ENCODE measurements around the gene TMEM41B. TPM values are rescaled to one million over a fixed set of nuclear protein-coding genes. Genes with fewer than 3 reads are reported as not detected.
A peak's percentile ranks its signal among the peaks of the same experiment; 100 is the strongest.
"Not testable (repeated sequence)": the region's sequence is repeated elsewhere in the genome, so short reads cannot be mapped to it uniquely, and the experiment has no call there.

The TMEM41B gene
- total RNA-seq, 4 donors from 2014 or later: 13.7 to 53.9 (median 51.8) TPM

- no peak overlapping the region for H3K27ac ChIP-seq
- no peaks in the 10 kb centered on the region for H3K9me3 ChIP-seq
- no peak overlapping the region for H3K4me3 ChIP-seq
- TF ChIP-seq EP300 (IDR thresholded peaks at IDR 0.05; ENCODE audit: low read depth) (no peak), POLR2AphosphoS5 (IDR thresholded peaks at IDR 0.05) (no peak), CTCF (IDR thresholded peaks at IDR 0.05) (no peak), POLR2A (IDR thresholded peaks at IDR 0.05) (no peak)
- 29 to 48% methylated on average over 1 to 5 of the region's 5 CpGs for WGBS, 2 donors (ENCODE audit: low coverage in 1 of 2)
- in situ Hi-C loops (cut with MboI; ENCODE audit: low pct_ligation_motif_present in 1 of 4, low pct_unique_long_range_greater_than_20kb in 1 of 4, low sequenced_read_pairs in 3 of 4) (no loop called here), intact Hi-C loops (cut with DNase I; ENCODE audit: low total_unique reads) (no loop called here)
- DNase-seq: no peak
- H3K36me3 ChIP-seq: no peaks in the 10 kb centered on the region
- no peaks in the 10 kb centered on the region for H3K27me3 ChIP-seq
- no peaks in the 10 kb centered on the region for H3K4me1 ChIP-seq
Measured at GRCh38 chr11:9341638-9342178, 27.3 kb upstream of the TMEM41B start.

GRCh38 chr11:9332655-9333054 lies 18.3 kb upstream of the TMEM41B start:
- intact Hi-C loops (cut with DNase I; ENCODE audit: low total_unique reads): no loop called here
- in situ Hi-C loops (cut with MboI; ENCODE audit: low pct_ligation_motif_present in 1 of 4, low pct_unique_long_range_greater_than_20kb in 1 of 4, low sequenced_read_pairs in 3 of 4): no loop called here
- no peak for DNase-seq
- no peaks in the 10 kb centered on the region for H3K9me3 ChIP-seq
- no peaks in the 10 kb centered on the region for H3K27me3 ChIP-seq
- 73 to 89% methylated on average over 5 of the region's 5 CpGs for WGBS, 2 donors (ENCODE audit: low coverage in 1 of 2)
- H3K27ac ChIP-seq: no peak overlapping the region
- no peak overlapping the region for H3K4me3 ChIP-seq
- no peaks in the 10 kb centered on the region for H3K4me1 ChIP-seq
- no peaks in the 10 kb centered on the region for H3K36me3 ChIP-seq
- TF ChIP-seq CTCF (IDR thresholded peaks at IDR 0.05) (no peak), POLR2A (IDR thresholded peaks at IDR 0.05) (no peak), EP300 (IDR thresholded peaks at IDR 0.05; ENCODE audit: low read depth) (no peak), POLR2AphosphoS5 (IDR thresholded peaks at IDR 0.05) (no peak)

- DNase-seq: no peak
- no peak for TF ChIP-seq CTCF (IDR thresholded peaks at IDR 0.05)
- no peak for TF ChIP-seq EP300 (IDR thresholded peaks at IDR 0.05; ENCODE audit: low read depth)
- TF ChIP-seq POLR2AphosphoS5 (IDR thresholded peaks at IDR 0.05): no peak
- no peak for TF ChIP-seq POLR2A (IDR thresholded peaks at IDR 0.05)
- Histone ChIP-seq H3K36me3 (no peaks in the 10 kb centered on the region), H3K4me1 (no peaks in the 10 kb centered on the region), H3K27ac (no peak overlapping the region), H3K27me3 (no peaks in the 10 kb centered on the region), H3K9me3 (no peaks in the 10 kb centered on the region), H3K4me3 (no peak overlapping the region)
- 76 to 85% methylated on average over 4 to 10 of the region's 10 CpGs for WGBS, 2 donors (ENCODE audit: low coverage in 1 of 2)
- in situ Hi-C loops (cut with MboI; ENCODE audit: low pct_ligation_motif_present in 1 of 4, low pct_unique_long_range_greater_than_20kb in 1 of 4, low sequenced_read_pairs in 3 of 4): no loop called here
- intact Hi-C loops (cut with DNase I; ENCODE audit: low total_unique reads): no loop called here
Measured at GRCh38 chr11:9330387-9331384, 16.3 kb upstream of the TMEM41B start.

GRCh38 chr11:9320047-9320446 lies 5.7 kb upstream of the TMEM41B start:
- intact Hi-C loops (cut with DNase I; ENCODE audit: low total_unique reads): no loop called here
- Histone ChIP-seq H3K4me3 (no peak overlapping the region), H3K27ac (no peak overlapping the region), H3K9me3 (no peaks in the 10 kb centered on the region), H3K27me3 (no peaks in the 10 kb centered on the region), H3K36me3 (no peaks in the 10 kb centered on the region), H3K4me1 (peaks cover 0 to 14% (median 9%) of the 10 kb centered on the region in 4 donors)
- DNase-seq: no peak
- TF ChIP-seq POLR2AphosphoS5 (IDR thresholded peaks at IDR 0.05) (no peak), CTCF (IDR thresholded peaks at IDR 0.05) (no peak)
- in situ Hi-C loops (cut with MboI; ENCODE audit: low pct_ligation_motif_present in 1 of 4, low pct_unique_long_range_greater_than_20kb in 1 of 4, low sequenced_read_pairs in 3 of 4): no loop called here
- 74 to 96% methylated on average over 3 of the region's 3 CpGs for WGBS, 2 donors (ENCODE audit: low coverage in 1 of 2)

- DNase-seq; H3K36me3 ChIP-seq; in situ Hi-C loops (cut with MboI; ENCODE audit: low pct_ligation_motif_present in 1 of 4, low pct_unique_long_range_greater_than_20kb in 1 of 4, low sequenced_read_pairs in 3 of 4); H3K27me3 ChIP-seq; H3K9me3 ChIP-seq; H3K4me3 ChIP-seq: not testable (repeated sequence)
- Histone ChIP-seq H3K4me1 (peaks cover 0 to 16% (median 11%) of the 10 kb centered on the region in 4 donors), H3K27ac (peak overlapping the region in 1 of 4 donors; percentile 19)
- whole genome bisulfite sequencing, 2 donors (ENCODE audit: low coverage in 1 of 2): 85 to 100% methylated on average over 2 to 4 of the region's 4 CpGs
- intact Hi-C loops (cut with DNase I; ENCODE audit: low total_unique reads): loop anchor here (10.0 kb wide), 1 partner anchor 65 kb away; the partner anchor contains the start of gene IPO7
Measured at GRCh38 chr11:9319377-9320001, 5.1 kb upstream of the TMEM41B start.
